ENCODE data around the gene WDFY4. TPM values are rescaled to one million over a fixed set of nuclear protein-coding genes. Genes with fewer than 3 reads are reported as not detected.

The WDFY4 gene
- total and polyA plus RNA-seq, 9 of the 15 experiments (the other 6 are each of a cell fraction or from before 2014, with no cell fraction given) = 0.01 to 0.02 (median 0.01) TPM; not detected in 6

GRCh38 chr10:49015700-49016099 is 331.0 kb downstream of the WDFY4 start:
- Histone ChIP-seq H3K4me3 (no peak overlapping the region), H3K9me1 (ENCODE audit: control insufficient read depth, insufficient read depth, low read length) (no peaks in the 10 kb centered on the region), H3K4me1 (replicated peaks in 1 of 2; ENCODE audit: control insufficient read depth in 2 of 2, insufficient read depth in 2 of 2, low read length in 2 of 2) (peaks cover 0 to 5% of the 10 kb centered on the region in 2 experiments; a peak in 3 of 5 replicates), H3K4me2 (ENCODE audit: insufficient read depth, low read length) (no peak overlapping the region), H4K20me1 (replicated peaks; ENCODE audit: control insufficient read depth, insufficient read depth, low read length) (0 out of 2 replicates have a peak, but pooled peaks cover 3% of the 10 kb centered on the region), H2AFZ (ENCODE audit: low read depth, low read length) (no peak overlapping the region), H3K27me3 (ENCODE audit: control insufficient read depth in 2 of 2, insufficient read depth in 2 of 2, low read length in 2 of 2) (peaks cover 2 to 11% of the 10 kb centered on the region in 2 experiments; a peak in 2 of 5 replicates), H3K27ac (ENCODE audit: extremely low read depth, low read depth, low read length) (no peak overlapping the region), H3K9ac (ENCODE audit: insufficient read depth in 1 of 2, low read depth in 2 of 2, low read length in 2 of 2) (no peak overlapping the region), H3K79me2 (ENCODE audit: control insufficient read depth, insufficient read depth, low read length) (no peaks in the 10 kb centered on the region), H3K36me3 (ENCODE audit: control insufficient read depth, insufficient read depth, low read length) (no peaks in the 10 kb centered on the region), H3K9me3 (replicated peaks; ENCODE audit: control insufficient read depth, insufficient read depth, low read depth, low read length) (no peaks in the 10 kb centered on the region)
- BruUV-seq (replicated peaks) = no TSS peak
- intact Hi-C loops (cut with micrococcal nuclease) (no loop called here), in situ Hi-C loops (cut with MboI) (no loop called here)
- ChIA-PET POLR2A (interaction anchor here (0.6 to 4.7 kb wide), 2 partner anchors 8 to 281 kb away, joined by 3 to 20 read pairs; no protein-coding TSS in a partner anchor), CTCF (ENCODE audit: low intra/inter-chr PET ratio) (no interaction called here)
- TF ChIP-seq ZNF212 (CRISPR knock-in tag; IDR thresholded peaks at IDR 0.05) = no peak
- TF ChIP-seq ELK3 (CRISPR knock-in tag; IDR thresholded peaks at IDR 0.05) = no peak
- TF ChIP-seq SMAD4 (CRISPR knock-in tag; conservative IDR thresholded peaks at IDR 0.05) = no peak
- no peak for TF ChIP-seq ZNF717 (CRISPR knock-in tag; IDR thresholded peaks at IDR 0.05)
- no peak for TF ChIP-seq HOMEZ (CRISPR knock-in tag; IDR thresholded peaks at IDR 0.05)
- no peak for TF ChIP-seq BHLHE40 (IDR thresholded peaks at IDR 0.05; ENCODE audit: low read length)
- no peak for TF ChIP-seq NFATC3 (IDR thresholded peaks at IDR 0.05)
- FAIRE-seq (no peak), DNase-seq (ENCODE audit: extremely low read depth in 1 of 4, low spot score in 3 of 4) (no peak), ATAC-seq (no peak)
- WGBS (ENCODE audit: insufficient coverage, low coverage, missing lambda C conversion rate) = 7% methylated on average over 4 of the region's 4 CpGs
